ENCODE results near the gene SLC26A11. TPM values are rescaled to one million over a fixed set of nuclear protein-coding genes. Genes with fewer than 3 reads are reported as not detected.
"Not testable (repeated sequence)": the region's sequence is repeated elsewhere in the genome, so short reads cannot be mapped to it uniquely, and the experiment has no call there.

The SLC26A11 gene
- total RNA-seq, 1 experiment from 2014 or later = 19.0 TPM

GRCh38 chr17:80233202-80233601 is 13.0 kb downstream of the SLC26A11 start:
- DNase-seq (ENCODE audit: low spot score) = no peak
- in situ Hi-C loops (cut with HindIII; ENCODE audit: low sequenced_read_pairs) = no loop called here

GRCh38 chr17:80236911-80237310 is 16.7 kb downstream of the SLC26A11 start:
- DNase-seq (ENCODE audit: low spot score) = no peak
- in situ Hi-C loops (cut with HindIII; ENCODE audit: low sequenced_read_pairs) = no loop called here

- DNase-seq (ENCODE audit: low spot score) = no peak
- in situ Hi-C loops (cut with HindIII; ENCODE audit: low sequenced_read_pairs) = no loop called here
These were observed 17.2 kb downstream of the SLC26A11 start for GRCh38 chr17:80237386-80237785.

- in situ Hi-C loops (cut with HindIII; ENCODE audit: low sequenced_read_pairs) = no loop called here
- no peak for DNase-seq (ENCODE audit: low spot score)
These were observed 22.3 kb downstream of the SLC26A11 start for GRCh38 chr17:80242505-80242904.

- DNase-seq (ENCODE audit: low spot score) = no peak
- in situ Hi-C loops (cut with HindIII; ENCODE audit: low sequenced_read_pairs) = no loop called here
These were observed 23.6 kb downstream of the SLC26A11 start for GRCh38 chr17:80243526-80244433.

- in situ Hi-C loops (cut with HindIII; ENCODE audit: low sequenced_read_pairs) = not testable (repeated sequence)
These were observed 24.2 kb downstream of the SLC26A11 start for GRCh38 chr17:80244448-80244847.

GRCh38 chr17:80244871-80245509 is 24.8 kb downstream of the SLC26A11 start:
- in situ Hi-C loops (cut with HindIII; ENCODE audit: low sequenced_read_pairs) = no loop called here
- DNase-seq (ENCODE audit: low spot score) = no peak

More at GRCh38 chr17:80244448-80244847, 24.2 kb downstream of the SLC26A11 start:
- not testable (repeated sequence) for DNase-seq (ENCODE audit: low spot score)

- in situ Hi-C loops (cut with HindIII; ENCODE audit: low sequenced_read_pairs) = no loop called here
- DNase-seq (ENCODE audit: low spot score) = no peak
These were observed 25.5 kb downstream of the SLC26A11 start for GRCh38 chr17:80245566-80246265.

GRCh38 chr17:80246266-80246681 is 26.0 kb downstream of the SLC26A11 start:
- no peak for DNase-seq (ENCODE audit: low spot score)
- in situ Hi-C loops (cut with HindIII; ENCODE audit: low sequenced_read_pairs) = no loop called here

- in situ Hi-C loops (cut with HindIII; ENCODE audit: low sequenced_read_pairs) = no loop called here
- no peak for DNase-seq (ENCODE audit: low spot score)
These were observed 26.5 kb downstream of the SLC26A11 start for GRCh38 chr17:80246726-80247125.

GRCh38 chr17:80247561-80247960 is 27.3 kb downstream of the SLC26A11 start:
- in situ Hi-C loops (cut with HindIII; ENCODE audit: low sequenced_read_pairs) = no loop called here
- no peak for DNase-seq (ENCODE audit: low spot score)

- in situ Hi-C loops (cut with HindIII; ENCODE audit: low sequenced_read_pairs) = no loop called here
- DNase-seq (ENCODE audit: low spot score) = no peak
These were observed 28.0 kb downstream of the SLC26A11 start for GRCh38 chr17:80248001-80248893.

GRCh38 chr17:80248894-80249710 is 28.9 kb downstream of the SLC26A11 start:
- in situ Hi-C loops (cut with HindIII; ENCODE audit: low sequenced_read_pairs) = no loop called here
- no peak for DNase-seq (ENCODE audit: low spot score)

- in situ Hi-C loops (cut with HindIII; ENCODE audit: low sequenced_read_pairs) = no loop called here
- DNase-seq (ENCODE audit: low spot score) = no peak
These were observed 31.7 kb downstream of the SLC26A11 start for GRCh38 chr17:80251966-80252365.

- in situ Hi-C loops (cut with HindIII; ENCODE audit: low sequenced_read_pairs) = no loop called here
- no peak for DNase-seq (ENCODE audit: low spot score)
These were observed 32.6 kb downstream of the SLC26A11 start for GRCh38 chr17:80252871-80253270.

- in situ Hi-C loops (cut with HindIII; ENCODE audit: low sequenced_read_pairs) = no loop called here
- DNase-seq (ENCODE audit: low spot score) = no peak
These were observed 33.6 kb downstream of the SLC26A11 start for GRCh38 chr17:80253631-80254395.

All from G401 (cell line).